Esophagus muscularis mucosa (tissue), 4 donors: Measurements from ENCODE around the gene CNTNAP4. TPM values are rescaled to one million over a fixed set of nuclear protein-coding genes. Genes with fewer than 3 reads are reported as not detected.

Experiments
- DNase-seq: peaks from one replicate; pipeline ENCODE4 v3.0.0-alpha.2; 2017; ENCODE audit errors: extremely low spot score
- H3K27ac ChIP-seq, 4 donors: fragments of 200-600 bp; sonication (generic); replicated peaks in 1 of 4; 1 replicate in 3 of 4; 2 replicates in 1 of 4; pipeline ENCODE4 v1.5.1; 2016 to 2019; ENCODE audit warnings: mild to moderate bottlenecking in 1 of 4
- H3K27me3 ChIP-seq, 4 donors: fragments of 200-600 bp; sonication (generic); one replicate each; pipeline versions ENCODE4 v1.5.1 to v1.6.0; 2016 to 2019
- H3K36me3 ChIP-seq, 4 donors: fragments of 200-600 bp; sonication (generic); one replicate each; pipeline ENCODE4 v1.5.1; 2016 to 2019
- H3K4me1 ChIP-seq, 4 donors: fragments of 200-600 bp; sonication (generic); one replicate each; pipeline ENCODE4 v1.5.1; 2016 to 2019
- H3K4me3 ChIP-seq, 4 donors: fragments of 200-600 bp; sonication (generic); 1 replicate in 2 of 4; 2 replicates in 2 of 4; pipeline ENCODE4 v1.5.1; 2016 to 2019; ENCODE audit warnings: mild to moderate bottlenecking in 4 of 4, moderate library complexity in 1 of 4
- H3K9me3 ChIP-seq, 4 donors: fragments of 200-600 bp; sonication (generic); 1 replicate in 3 of 4; 2 replicates in 1 of 4; pipeline ENCODE4 v1.5.1; 2016 to 2019
- CTCF ChIP-seq, 3 experiments: fragments of 200-600 bp in 2 of 3; fragments of 450-650 bp in 1 of 3; sonication (generic) in 2 of 3; IDR thresholded peaks; one replicate each; pipeline ENCODE4 v1.5.1; 2017 to 2019; ENCODE audit warnings: antibody characterized with exemption in 3 of 3, mild to moderate bottlenecking in 2 of 3, moderate library complexity in 1 of 3
- EP300 ChIP-seq: sonication (generic); formaldehyde crosslinking; IDR thresholded peaks from one replicate; pipeline ENCODE4 v1.6.1; 2017; ENCODE audit warnings: antibody characterized with exemption
- POLR2A ChIP-seq: fragments of 450-650 bp; IDR thresholded peaks from one replicate; pipeline ENCODE4 v1.6.1; 2017; ENCODE audit warnings: antibody characterized with exemption, moderate library complexity, mild to moderate bottlenecking, low read depth
- POLR2AphosphoS5 ChIP-seq, 2 donors: sonication (generic); formaldehyde crosslinking; IDR thresholded peaks; one replicate each; pipeline ENCODE4 v1.6.1; 2017; ENCODE audit warnings: antibody characterized with exemption in 2 of 2
- WGBS: methylation state at CpG from one replicate; pipeline ENCODE4 v1.1.5; 2018; 5-methylcytosine and 5-hydroxymethylcytosine counted together
- intact Hi-C: fragments of 100-400 bp; cut with DNase I; formaldehyde crosslinking; loops from one replicate; pipeline ENCODE4 v1.15.1; 2023
- total RNA-seq, 4 donors: library from RNA; depleted of rRNA; stranded (reverse); fragments of >200 nt; gene quantifications; one replicate each; pipeline versions ENCODE4 v1.1.0 to v1.2.1, GENCODE V29; 2016

The CNTNAP4 gene
- total RNA-seq, 4 donors from 2014 or later, result 0.80 to 2.1 (median 1.6) TPM

GRCh38 chr16:76378020-76378419 lies 100.8 kb downstream of the CNTNAP4 start:
- H3K27ac ChIP-seq, result no peak overlapping the region
- intact Hi-C loops, result no loop called here
- no peaks in the 10 kb centered on the region for H3K4me1 ChIP-seq
- 82% methylated on average over 3 of the region's 3 CpGs for WGBS
- H3K9me3 ChIP-seq, result no peaks in the 10 kb centered on the region
- DNase-seq, result no peak
- H3K4me3 ChIP-seq, result no peak overlapping the region
- no peaks in the 10 kb centered on the region for H3K27me3 ChIP-seq
- TF ChIP-seq POLR2AphosphoS5 (IDR thresholded peaks at IDR 0.05), result no peak
- no peak for TF ChIP-seq CTCF (IDR thresholded peaks at IDR 0.05)
- no peak for TF ChIP-seq EP300
- no peak for TF ChIP-seq POLR2A
- no peaks in the 10 kb centered on the region for H3K36me3 ChIP-seq

- Histone ChIP-seq H3K4me3 (no peak overlapping the region), H3K27me3 (no peaks in the 10 kb centered on the region), H3K27ac (no peak overlapping the region), H3K9me3 (no peaks in the 10 kb centered on the region), H3K4me1 (no peaks in the 10 kb centered on the region), H3K36me3 (no peaks in the 10 kb centered on the region)
- TF ChIP-seq POLR2AphosphoS5 (IDR thresholded peaks at IDR 0.05), result no peak
- TF ChIP-seq POLR2A, result no peak
- no peak for TF ChIP-seq CTCF (IDR thresholded peaks at IDR 0.05)
- no peak for TF ChIP-seq EP300
- WGBS, result 25% methylated on average over 1 of the region's 1 CpG
- intact Hi-C loops, result no loop called here
- no peak for DNase-seq
Measured at GRCh38 chr16:76381096-76381495, 103.9 kb downstream of the CNTNAP4 start.

GRCh38 chr16:76385601-76386230 lies 108.5 kb downstream of the CNTNAP4 start:
- Histone ChIP-seq H3K4me3 (no peak overlapping the region), H3K27ac (no peak overlapping the region), H3K9me3 (no peaks in the 10 kb centered on the region), H3K27me3 (no peaks in the 10 kb centered on the region), H3K36me3 (no peaks in the 10 kb centered on the region), H3K4me1 (no peaks in the 10 kb centered on the region)
- WGBS, result 72% methylated on average over 7 of the region's 7 CpGs
- intact Hi-C loops, result no loop called here
- no peak for DNase-seq
- TF ChIP-seq POLR2AphosphoS5 (IDR thresholded peaks at IDR 0.05) (no peak), CTCF (IDR thresholded peaks at IDR 0.05) (no peak)

- TF ChIP-seq POLR2A, result no peak
- no peak for TF ChIP-seq CTCF (IDR thresholded peaks at IDR 0.05)
- no peak for TF ChIP-seq EP300
- TF ChIP-seq POLR2AphosphoS5 (IDR thresholded peaks at IDR 0.05), result no peak
- no peak overlapping the region for H3K4me3 ChIP-seq
Measured at GRCh38 chr16:76386784-76387183, 109.6 kb downstream of the CNTNAP4 start.

GRCh38 chr16:76387994-76388393 lies 110.8 kb downstream of the CNTNAP4 start:
- intact Hi-C loops, result no loop called here
- no peak overlapping the region for H3K27ac ChIP-seq
- no peaks in the 10 kb centered on the region for H3K36me3 ChIP-seq
- H3K9me3 ChIP-seq, result no peaks in the 10 kb centered on the region
- no peaks in the 10 kb centered on the region for H3K4me1 ChIP-seq
- H3K4me3 ChIP-seq, result no peak overlapping the region
- no peaks in the 10 kb centered on the region for H3K27me3 ChIP-seq
- 32% methylated on average over 2 of the region's 2 CpGs for WGBS
- TF ChIP-seq EP300, result no peak
- TF ChIP-seq POLR2A, result no peak
- TF ChIP-seq POLR2AphosphoS5 (IDR thresholded peaks at IDR 0.05), result no peak
- no peak for TF ChIP-seq CTCF (IDR thresholded peaks at IDR 0.05)
- DNase-seq, result no peak

More at GRCh38 chr16:76386784-76387183, 109.6 kb downstream of the CNTNAP4 start:
- Histone ChIP-seq H3K4me1 (no peaks in the 10 kb centered on the region), H3K9me3 (no peaks in the 10 kb centered on the region), H3K27me3 (no peaks in the 10 kb centered on the region), H3K36me3 (no peaks in the 10 kb centered on the region), H3K27ac (no peak overlapping the region)
- intact Hi-C loops, result no loop called here
- no peak for DNase-seq
